ACC112 (cell line): ENCODE results near the gene FLII.

Experiments
- H2AFZ ChIP-seq: fragments of 200-600 bp; sonication (generic); one replicate; pipeline ENCODE4 v1.6.0; 2017; ENCODE audit warnings: antibody characterized with exemption, low read length; ENCODE audit not compliant: unreplicated experiment
- H3K27ac ChIP-seq: fragments of 200-600 bp; sonication (generic); 2 replicates; pipeline ENCODE4 v1.5.1; 2014; ENCODE audit warnings: low read depth, mild to moderate bottlenecking, antibody characterized with exemption, low read length, moderate library complexity
- H3K27me3 ChIP-seq: fragments of 200-600 bp; sonication (generic); 2 replicates; pipeline ENCODE4 v1.6.1; 2014; ENCODE audit warnings: mild to moderate bottlenecking, antibody characterized with exemption, low read length, moderate library complexity, mixed read lengths; ENCODE audit not compliant: insufficient read depth
- H3K36me3 ChIP-seq: fragments of 200-600 bp; sonication (generic); 2 replicates; pipeline ENCODE4 v1.6.1; 2016; ENCODE audit warnings: mild to moderate bottlenecking, antibody characterized with exemption, low read length, moderate library complexity, mixed read lengths; ENCODE audit not compliant: insufficient read depth
- H3K4me1 ChIP-seq: fragments of 200-600 bp; sonication (generic); one replicate; pipeline ENCODE4 v1.6.1; 2016; ENCODE audit warnings: low read length, mixed read lengths; ENCODE audit not compliant: insufficient read depth, unreplicated experiment, control insufficient read depth
- H3K4me3 ChIP-seq: fragments of 200-600 bp; sonication (generic); 2 replicates; pipeline ENCODE4 v1.5.1; 2014; ENCODE audit warnings: mild to moderate bottlenecking, low read depth, low read length
- H3K79me2 ChIP-seq: fragments of 200-600 bp; sonication (generic); one replicate; pipeline ENCODE4 v1.6.0; 2016; ENCODE audit warnings: low read length; ENCODE audit not compliant: control insufficient read depth, unreplicated experiment, insufficient read depth

FLII gene

GRCh38 chr17:18241229-18241871 is 17.2 kb downstream of the FLII start:
- H3K4me3 ChIP-seq, result no peak overlapping the region
- no peak overlapping the region for H2AFZ ChIP-seq
- no peak overlapping the region for H3K27ac ChIP-seq
- peaks cover 7% of the 10 kb centered on the region; the same call in 1 of the 2 replicates for H3K36me3 ChIP-seq
- H3K4me1 ChIP-seq, result peaks cover under 1% of the 10 kb centered on the region
- no peaks in the 10 kb centered on the region for H3K27me3 ChIP-seq
- no peaks in the 10 kb centered on the region for H3K79me2 ChIP-seq

DNA sequence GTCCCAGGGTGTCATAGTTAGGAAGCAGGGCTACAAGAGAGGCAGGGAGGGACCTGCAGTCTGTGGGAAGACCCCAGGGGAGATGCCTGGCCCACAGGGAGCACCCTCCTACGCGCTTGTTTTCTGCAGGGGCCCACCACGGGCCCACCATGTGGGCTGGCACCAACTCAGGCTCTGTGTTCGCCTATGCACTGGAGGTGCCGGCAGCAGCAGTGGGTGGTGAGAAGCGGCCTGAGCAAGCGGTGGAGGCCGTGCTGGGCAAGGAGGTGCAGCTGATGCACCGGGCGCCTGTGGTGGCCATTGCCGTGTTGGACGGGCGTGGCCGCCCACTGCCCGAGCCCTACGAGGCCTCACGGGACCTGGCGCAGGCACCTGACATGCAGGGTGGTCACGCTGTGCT is 18.1 kb downstream of the FLII start:
- no peak overlapping the region for H3K4me3 ChIP-seq
- H3K4me1 ChIP-seq, result peaks cover 10% of the 10 kb centered on the region
- H3K79me2 ChIP-seq, result no peaks in the 10 kb centered on the region
- no peaks in the 10 kb centered on the region for H3K27me3 ChIP-seq
- no peak overlapping the region for H3K27ac ChIP-seq
- H3K36me3 ChIP-seq, result 0 out of 2 replicates have a peak, but pooled peaks cover under 1% of the 10 kb centered on the region
- H2AFZ ChIP-seq, result no peak overlapping the region

- Histone ChIP-seq H3K4me1 (peaks cover 16% of the 10 kb centered on the region), H2AFZ (no peak overlapping the region), H3K27ac (no peak overlapping the region), H3K79me2 (no peaks in the 10 kb centered on the region), H3K27me3 (no peaks in the 10 kb centered on the region), H3K36me3 (no peaks in the 10 kb centered on the region), H3K4me3 (no peak overlapping the region)
Measured at GRCh38 chr17:18238299-18238698, 20.2 kb downstream of the FLII start.

DNA sequence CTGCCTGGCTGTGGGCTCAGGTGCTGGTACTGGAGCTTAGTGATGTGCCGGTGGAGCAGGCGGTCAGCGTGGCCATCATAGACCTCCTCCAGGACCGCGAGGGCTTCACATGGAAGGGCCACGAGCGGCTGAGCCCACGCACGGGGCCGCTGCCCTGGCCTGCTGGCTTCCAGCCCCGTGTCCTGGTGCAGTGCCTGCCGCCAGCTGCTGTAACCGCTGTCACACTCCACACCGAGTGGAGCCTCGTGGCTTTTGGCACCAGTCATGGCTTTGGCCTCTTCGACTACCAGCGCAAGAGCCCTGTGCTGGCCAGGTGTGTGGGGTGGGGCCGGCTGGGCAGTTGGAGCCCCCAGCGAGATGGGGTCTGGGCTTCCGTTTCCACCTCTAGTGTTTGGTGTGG is 21.1 kb downstream of the FLII start:
- Histone ChIP-seq H3K4me1 (peaks cover 16% of the 10 kb centered on the region), H3K27ac (no peak overlapping the region), H3K27me3 (no peaks in the 10 kb centered on the region), H3K79me2 (no peaks in the 10 kb centered on the region), H2AFZ (no peak overlapping the region), H3K4me3 (no peak overlapping the region), H3K36me3 (no peaks in the 10 kb centered on the region)

DNA sequence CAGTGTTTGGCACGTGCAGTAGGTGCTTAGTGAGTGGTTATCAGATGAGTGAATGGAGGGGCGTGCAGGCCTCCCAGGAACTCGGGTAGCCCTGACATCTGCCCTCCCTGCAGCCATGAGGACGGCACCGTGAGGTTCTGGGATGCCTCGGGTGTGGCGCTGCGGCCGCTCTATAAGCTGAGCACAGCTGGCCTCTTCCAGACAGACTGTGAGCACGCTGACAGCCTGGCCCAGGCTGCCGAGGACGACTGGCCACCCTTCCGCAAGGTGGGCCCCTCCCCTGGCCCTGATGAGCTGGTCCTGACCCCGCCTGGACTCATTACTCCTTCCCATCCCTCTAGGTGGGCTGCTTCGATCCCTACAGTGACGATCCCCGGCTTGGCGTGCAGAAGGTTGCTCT is 22.0 kb downstream of the FLII start:
- no peak overlapping the region for H3K4me3 ChIP-seq
- no peaks in the 10 kb centered on the region for H3K27me3 ChIP-seq
- no peaks in the 10 kb centered on the region for H3K36me3 ChIP-seq
- no peak overlapping the region for H2AFZ ChIP-seq
- peak overlapping the region; percentile 60 for H3K27ac ChIP-seq
- H3K79me2 ChIP-seq, result no peaks in the 10 kb centered on the region
- H3K4me1 ChIP-seq, result peaks cover 16% of the 10 kb centered on the region

GRCh38 chr17:18235743-18236256 is 22.7 kb downstream of the FLII start:
- H3K36me3 ChIP-seq, result no peaks in the 10 kb centered on the region
- H3K27me3 ChIP-seq, result no peaks in the 10 kb centered on the region

DNA sequence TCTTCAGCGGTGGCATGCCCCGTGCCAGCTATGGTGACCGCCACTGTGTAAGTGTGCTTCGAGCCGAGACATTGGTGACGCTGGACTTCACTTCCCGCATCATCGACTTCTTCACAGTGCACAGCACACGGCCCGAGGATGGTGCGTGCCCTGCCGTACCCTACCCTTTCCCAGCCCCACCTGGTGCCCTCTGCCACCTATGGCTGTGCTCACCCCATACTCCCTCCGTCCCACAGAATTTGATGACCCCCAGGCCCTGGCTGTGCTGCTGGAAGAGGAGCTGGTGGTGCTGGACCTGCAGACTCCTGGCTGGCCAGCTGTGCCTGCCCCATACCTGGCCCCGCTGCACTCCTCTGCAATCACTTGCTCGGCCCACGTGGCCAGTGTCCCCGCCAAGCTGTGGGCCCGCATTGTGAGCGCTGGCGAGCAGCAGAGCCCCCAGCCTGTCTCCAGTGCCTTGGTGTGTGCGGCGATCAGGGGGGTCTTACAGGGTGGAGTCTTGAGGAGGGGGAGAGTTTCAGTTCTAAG is 23.6 kb downstream of the FLII start:
- Histone ChIP-seq H3K36me3 (no peaks in the 10 kb centered on the region), H3K4me3 (no peak overlapping the region), H2AFZ (no peak overlapping the region), H3K4me1 (peaks cover 16% of the 10 kb centered on the region), H3K79me2 (peaks cover 3% of the 10 kb centered on the region), H3K27me3 (no peaks in the 10 kb centered on the region), H3K27ac (peak overlapping the region; percentile 60; the same call in 1 of the 2 replicates)

More at GRCh38 chr17:18235743-18236256, 22.7 kb downstream of the FLII start:
- no peak overlapping the region for H2AFZ ChIP-seq
- peak overlapping the region; percentile 60 for H3K27ac ChIP-seq
- no peak overlapping the region for H3K4me3 ChIP-seq
- no peaks in the 10 kb centered on the region for H3K79me2 ChIP-seq
- H3K4me1 ChIP-seq, result peaks cover 16% of the 10 kb centered on the region

GRCh38 chr17:18233803-18234518 is 24.6 kb downstream of the FLII start:
- H3K27ac ChIP-seq, result no peak overlapping the region
- H3K79me2 ChIP-seq, result peaks cover 11% of the 10 kb centered on the region
- H3K36me3 ChIP-seq, result no peaks in the 10 kb centered on the region
- no peaks in the 10 kb centered on the region for H3K27me3 ChIP-seq
- peaks cover 16% of the 10 kb centered on the region for H3K4me1 ChIP-seq
- H2AFZ ChIP-seq, result no peak overlapping the region
- H3K4me3 ChIP-seq, result no peak overlapping the region

DNA sequence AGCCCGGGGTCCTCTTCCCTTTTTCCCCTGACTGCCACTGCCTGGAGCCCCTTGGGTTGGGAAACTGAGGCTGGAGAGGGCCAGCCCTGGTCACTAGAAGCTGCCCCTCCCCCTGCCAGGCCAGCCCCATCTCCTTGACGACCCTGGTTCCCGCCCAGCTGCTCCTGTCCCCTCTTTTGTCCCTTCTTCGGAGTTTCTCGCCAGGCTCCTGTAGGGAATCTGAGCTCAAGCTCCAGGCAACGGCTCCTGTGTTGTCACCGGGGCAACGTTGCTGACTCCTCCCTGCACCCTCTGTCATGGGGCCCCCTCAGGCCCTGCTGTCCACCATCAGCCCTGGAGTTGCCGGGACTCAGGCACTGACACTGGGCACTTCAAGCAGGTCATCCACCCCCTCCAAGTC is 27.4 kb downstream of the FLII start:
- Histone ChIP-seq H3K4me1 (peaks cover 21% of the 10 kb centered on the region), H2AFZ (no peak overlapping the region), H3K27me3 (no peaks in the 10 kb centered on the region), H3K79me2 (peaks cover 38% of the 10 kb centered on the region), H3K27ac (no peak overlapping the region), H3K4me3 (no peak overlapping the region), H3K36me3 (no peaks in the 10 kb centered on the region)

- Histone ChIP-seq H3K79me2 (peaks cover 42% of the 10 kb centered on the region), H3K4me3 (no peak overlapping the region), H3K27ac (no peak overlapping the region), H3K4me1 (peaks cover 14% of the 10 kb centered on the region), H2AFZ (no peak overlapping the region), H3K27me3 (no peaks in the 10 kb centered on the region), H3K36me3 (no peaks in the 10 kb centered on the region)
Measured at GRCh38 chr17:18230288-18231141, 28.0 kb downstream of the FLII start.
